ENCODE data around the gene FAT1. TPM values are rescaled to one million over a fixed set of nuclear protein-coding genes. Genes with fewer than 3 reads are reported as not detected.

The FAT1 gene
- total RNA-seq: 1.6 and 10.8 TPM in 2 replicates

GRCh38 chr4:186723292-186724057 is at the start of gene FAT1:
Gene FAT1, minus strand, starts transcription at chr4:186723856. Its CDS starts 14,029 bp downstream, at chr4:186709827.

GRCh38 chr4:186554914-186555827 is 168.5 kb downstream of the FAT1 start, which contains the start of gene MTNR1A:
Gene MTNR1A, minus strand, starts transcription at chr4:186555567. Its CDS starts 202 bp downstream, at chr4:186555365.

Other genes with a start within 250 kb of the FAT1 start
- not detected in 2 replicates for gene MTNR1A, start 168.3 kb downstream of the FAT1 start, total RNA-seq